Tongue (tissue), 2 donors: ENCODE results near the gene PSRC1. TPM values are rescaled to one million over a fixed set of nuclear protein-coding genes. Genes with fewer than 3 reads are reported as not detected.
"Not testable (repeated sequence)": the region's sequence is repeated elsewhere in the genome, so short reads cannot be mapped to it uniquely, and the experiment has no call there.

ENCODE experiments used
- DNase-seq: peaks from one replicate; pipeline ENCODE4 v3.0.0-alpha.2; 2015
- total RNA-seq: library from RNA; depleted of rRNA; stranded (reverse); fragments of >200 nt; gene quantifications from one replicate; pipeline ENCODE4 v1.2.3, GENCODE V29; 2014

PSRC1 gene
- total RNA-seq: 5.4 TPM

DNA sequence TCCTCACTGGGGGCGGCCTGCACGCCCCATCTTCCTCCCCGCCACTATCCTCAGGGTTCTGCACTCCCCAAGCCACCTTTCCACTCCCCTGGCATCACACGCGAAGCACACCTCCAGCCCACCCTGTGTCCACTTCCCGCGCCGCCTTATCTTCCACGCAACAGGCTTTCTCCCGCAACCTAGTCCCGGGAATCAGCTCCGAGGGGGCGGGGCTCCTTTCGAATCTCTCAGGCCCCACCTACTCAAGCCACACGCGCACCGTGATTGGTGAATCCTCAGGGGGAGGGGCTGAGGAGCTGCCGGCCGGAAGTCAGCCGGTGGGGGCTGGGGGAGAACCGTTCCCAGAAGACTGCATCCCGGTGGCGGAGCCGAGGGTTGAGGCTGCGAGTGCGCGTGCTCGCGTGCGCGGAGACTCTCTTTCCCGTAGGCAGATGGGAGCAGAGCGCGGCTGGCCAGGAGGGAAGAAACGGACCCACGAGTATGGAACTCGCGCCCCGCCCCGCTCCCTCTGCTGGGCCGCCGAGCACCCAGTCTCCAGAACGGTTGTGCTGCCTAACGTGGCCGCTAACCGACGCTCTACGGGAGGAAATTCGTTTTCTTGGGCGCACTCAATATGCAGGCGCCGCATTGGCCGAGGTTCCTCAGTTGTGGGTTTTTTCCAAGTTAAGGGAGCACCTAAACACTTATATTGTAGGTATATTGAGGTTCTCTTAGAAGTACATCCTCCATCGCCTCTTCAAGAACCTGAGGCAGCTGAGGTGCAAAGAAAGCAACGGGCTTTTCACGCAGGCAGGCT is at the start of gene PSRC1:
PSRC1 (minus strand) TSS at position 194 of the 796 bp plus-strand sequence.
- DNase-seq: peak; percentile 99

DNA sequence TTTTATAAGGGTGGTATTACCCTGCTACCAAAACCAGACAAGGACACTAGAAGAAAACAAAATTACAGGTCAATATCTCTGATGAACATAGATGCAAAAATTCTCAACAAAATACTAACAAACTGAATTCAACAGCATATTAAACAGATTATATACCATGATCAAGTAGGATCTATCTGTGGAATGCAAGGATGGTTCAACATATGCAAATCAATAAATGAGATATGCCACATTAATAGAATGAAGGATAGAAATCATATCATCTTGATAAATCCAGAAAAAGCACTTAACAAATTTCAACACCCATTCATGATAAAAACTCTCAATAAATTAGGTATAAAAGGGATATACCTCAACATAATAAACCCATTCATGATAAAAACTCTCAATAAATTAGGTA is 48.2 kb upstream of the PSRC1 start:
- DNase-seq: no peak

DNA sequence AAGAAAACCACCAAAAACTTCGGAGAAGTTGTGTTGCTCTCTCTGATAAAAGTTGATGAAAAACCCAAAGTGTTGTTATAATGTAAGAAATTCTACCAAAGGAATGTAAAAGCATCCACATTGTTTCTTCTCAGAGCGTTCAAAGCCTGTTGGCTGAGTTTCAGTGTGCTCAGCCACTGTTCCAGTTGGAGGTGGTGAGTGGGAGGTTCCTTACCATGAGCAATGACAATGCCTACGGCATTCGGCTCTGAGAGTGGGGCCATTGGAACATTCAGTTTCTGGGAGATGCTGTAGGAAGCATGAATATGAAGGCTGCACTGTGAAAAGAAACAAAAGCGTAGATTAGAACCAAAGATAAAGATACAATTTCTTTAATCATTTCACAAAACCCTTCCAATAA is 44.3 kb upstream of the PSRC1 start:
- no peak for DNase-seq

DNA sequence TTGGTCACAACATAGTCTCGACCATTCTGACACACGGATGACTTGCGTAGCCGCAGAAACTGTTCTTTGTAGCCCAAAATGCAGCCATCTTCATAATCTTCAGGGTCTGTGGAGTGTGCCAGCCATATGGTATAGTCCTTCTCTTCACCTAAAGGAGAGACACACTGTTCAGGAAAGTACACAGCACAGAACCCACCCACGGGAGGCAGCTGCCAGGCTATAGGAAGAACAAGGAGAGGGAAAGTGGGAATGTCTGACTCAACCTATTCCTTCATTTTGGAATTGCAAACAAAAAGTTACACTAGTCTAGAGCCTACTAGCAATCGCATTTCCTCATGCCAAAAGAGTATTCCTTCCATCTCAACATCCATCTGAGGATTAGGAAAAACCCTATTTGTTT is 40.0 kb upstream of the PSRC1 start:
- DNase-seq: no peak

DNA sequence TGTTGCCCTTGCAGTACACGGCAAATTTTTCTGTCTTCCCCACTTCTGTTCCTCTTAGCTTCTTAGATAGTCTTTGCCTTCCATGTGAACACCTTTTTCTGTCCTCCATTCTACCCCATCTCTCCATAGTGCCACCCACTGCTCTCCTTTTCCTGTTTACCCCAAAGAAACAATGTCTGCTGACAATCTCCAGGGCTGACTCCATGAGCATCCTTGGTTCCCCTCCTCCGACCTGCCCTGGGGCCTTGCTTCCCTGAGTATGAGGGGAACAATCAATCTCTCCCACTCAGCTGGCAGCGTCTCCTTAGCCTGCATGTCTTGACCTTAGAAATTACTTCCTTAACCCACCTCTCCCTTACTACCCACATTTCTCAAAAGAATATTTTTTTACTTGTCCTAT is 36.2 kb upstream of the PSRC1 start:
- DNase-seq: no peak

DNA sequence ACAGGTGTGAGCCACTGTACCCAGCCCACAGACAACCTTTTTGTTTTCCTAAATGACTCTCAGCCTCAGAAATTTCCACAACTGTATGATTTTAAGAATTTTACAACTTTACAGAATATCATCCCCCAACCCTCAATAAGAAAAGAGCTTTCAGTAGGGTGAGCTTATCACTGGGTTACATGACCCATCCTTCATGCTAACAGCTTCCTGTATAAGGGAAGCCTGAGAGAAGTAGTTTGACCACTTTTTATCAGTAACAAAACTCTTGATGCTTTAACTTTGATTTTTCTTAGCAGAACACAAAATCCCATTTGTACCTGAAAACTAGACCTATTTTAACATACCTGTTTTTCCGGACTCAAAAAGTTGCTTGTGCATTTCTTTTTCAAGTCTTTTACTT is 33.6 kb upstream of the PSRC1 start:
- no peak for DNase-seq

DNA sequence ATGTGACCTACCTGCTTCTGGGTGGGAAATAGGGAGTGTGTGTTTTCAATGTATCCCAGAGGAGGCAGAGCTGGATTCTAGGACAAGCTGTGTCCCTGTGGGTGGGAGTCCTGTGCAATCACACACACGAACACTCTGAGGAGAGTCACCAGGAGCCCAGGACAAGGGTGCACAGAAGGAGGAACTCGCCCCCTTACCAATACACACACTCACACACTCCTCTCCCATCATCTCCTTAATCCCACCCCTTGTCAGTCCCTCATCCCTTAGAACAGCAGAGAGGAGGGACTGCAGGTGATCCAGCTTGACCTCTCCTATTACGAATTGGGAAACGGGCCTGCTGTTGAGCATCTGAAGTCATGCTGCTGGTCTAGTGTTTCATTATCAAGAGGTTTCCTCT is 32.3 kb upstream of the PSRC1 start:
- DNase-seq: no peak

DNA sequence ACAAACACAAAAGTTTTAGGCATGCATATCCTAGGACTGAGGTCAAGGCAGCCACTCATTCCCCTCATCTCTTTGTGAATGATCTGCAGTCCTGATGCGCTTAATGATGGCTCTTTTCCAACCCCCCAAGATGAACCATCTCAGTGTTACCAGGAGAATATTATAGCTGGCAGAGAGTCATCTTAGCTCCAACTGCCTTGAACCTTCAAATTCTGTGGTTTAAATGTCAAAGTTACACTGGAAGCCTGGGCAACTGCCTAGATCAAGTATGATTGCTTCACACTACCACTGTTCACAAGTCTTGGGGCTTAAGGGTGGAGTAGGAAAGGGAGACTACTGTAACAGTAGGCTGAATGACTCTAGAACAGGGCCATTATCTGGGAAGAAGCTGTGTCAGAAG is 31.9 kb upstream of the PSRC1 start:
- DNase-seq: no peak

DNA sequence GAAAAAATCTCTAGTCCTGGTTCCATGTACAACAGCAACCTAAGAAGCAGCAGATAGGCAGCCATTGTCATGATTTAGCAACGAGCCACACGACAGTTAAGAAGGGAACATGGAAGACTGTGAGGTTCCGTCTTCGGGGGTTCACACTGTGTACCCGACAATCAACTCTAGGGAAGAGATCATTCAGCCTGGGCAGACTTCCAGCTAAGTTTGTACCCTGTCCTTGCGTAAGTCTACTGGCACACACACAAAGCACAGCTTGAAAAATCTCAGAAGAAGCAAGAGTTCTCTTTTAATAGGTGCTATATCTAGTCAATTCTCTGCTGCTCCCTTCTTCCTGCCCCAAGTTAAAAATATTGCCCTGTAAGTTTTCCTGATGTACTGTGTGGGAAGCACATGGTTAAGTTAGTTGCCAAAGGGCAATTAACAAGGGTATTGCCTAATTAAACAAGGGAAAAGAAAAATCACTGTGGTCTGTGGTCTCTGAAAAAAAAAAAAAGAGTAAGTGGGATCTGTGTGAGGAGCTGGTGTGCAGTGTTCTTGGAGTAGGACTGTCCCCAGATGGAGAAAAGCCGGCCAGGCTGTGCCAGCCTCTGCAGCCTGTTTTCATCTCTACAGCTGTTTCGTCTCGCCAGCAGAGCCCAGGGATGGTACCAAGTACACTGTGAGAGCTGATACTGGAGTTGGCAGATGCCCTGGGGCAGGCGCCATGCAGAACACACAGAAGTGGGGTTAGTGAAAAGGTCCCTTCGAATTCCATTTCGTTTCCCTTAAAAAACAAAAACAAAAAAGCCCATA is 30.2 kb upstream of the PSRC1 start:
- peak; percentile 82 for DNase-seq

DNA sequence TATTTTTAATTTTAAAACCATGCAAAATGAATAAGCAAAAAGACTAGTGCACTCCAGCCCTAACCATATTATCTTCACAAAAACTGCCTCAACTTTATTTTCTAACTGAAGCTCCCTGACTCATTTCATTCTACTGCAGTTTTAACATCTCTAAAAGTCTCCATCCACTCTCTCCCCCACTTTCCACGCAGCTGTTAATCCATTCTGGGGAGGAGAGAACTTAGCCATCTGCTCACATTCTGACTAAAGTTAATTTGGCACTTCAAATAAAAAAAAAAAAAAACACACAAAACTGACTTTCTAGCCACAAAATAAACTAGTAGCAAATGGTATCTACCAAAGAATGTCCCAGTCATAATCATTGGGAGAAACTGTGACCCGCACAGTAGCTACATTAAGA is 29.3 kb upstream of the PSRC1 start:
- DNase-seq: no peak

DNA sequence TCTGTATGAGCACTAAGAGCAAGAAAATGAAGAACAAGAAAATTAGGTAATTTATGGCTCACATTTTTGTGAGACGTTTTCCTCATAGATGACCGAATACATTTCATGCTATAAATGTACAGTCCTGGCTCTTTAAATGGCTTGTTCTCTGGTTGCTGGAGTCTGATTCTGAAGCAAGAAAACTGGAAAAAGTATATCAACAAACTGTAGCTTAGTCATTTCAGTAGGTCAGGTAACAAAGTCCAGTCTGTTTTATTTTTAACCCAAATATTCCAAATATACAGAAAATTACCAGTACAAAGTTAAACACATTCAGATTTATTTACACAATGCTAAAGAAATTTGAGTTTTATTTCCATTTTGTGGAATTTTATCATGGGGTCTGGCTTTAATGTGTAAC is 26.4 kb upstream of the PSRC1 start:
- no peak for DNase-seq

DNA sequence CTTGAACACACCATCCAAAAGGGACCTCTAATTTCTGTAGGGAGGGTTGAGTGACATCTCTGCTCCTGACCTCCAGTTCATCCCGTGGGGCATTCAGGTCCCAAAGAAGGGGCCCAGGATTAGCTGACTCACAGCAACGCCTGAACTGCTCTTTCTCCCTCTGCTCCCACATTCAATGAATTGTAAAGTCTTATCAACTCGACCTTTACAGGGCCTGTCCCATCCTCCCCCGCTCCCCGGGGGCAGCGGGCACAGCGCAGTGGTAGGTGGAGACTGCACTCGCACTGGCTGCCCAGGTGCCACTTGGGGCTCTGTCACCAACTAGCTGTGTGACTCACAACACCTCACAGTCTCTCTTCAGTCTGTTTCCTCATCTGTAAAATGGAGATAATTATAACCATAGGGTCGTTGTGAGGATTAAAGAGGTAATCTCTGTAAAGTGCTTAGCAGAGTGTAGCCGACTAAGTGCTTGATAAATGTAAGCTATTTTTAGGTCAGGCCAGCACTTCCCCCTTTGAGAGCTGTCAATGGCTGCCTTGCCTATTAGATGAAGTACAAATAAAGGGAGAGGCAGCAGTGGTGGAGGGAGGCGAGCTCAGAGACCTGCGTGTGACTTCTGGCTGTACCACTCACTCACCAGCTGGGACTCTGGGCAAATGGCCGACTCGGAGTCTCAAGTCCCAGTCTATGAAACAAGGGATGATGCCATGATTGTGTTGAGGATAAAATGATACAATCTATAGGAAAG is 24.5 kb upstream of the PSRC1 start:
- peak; percentile 55 for DNase-seq

DNA sequence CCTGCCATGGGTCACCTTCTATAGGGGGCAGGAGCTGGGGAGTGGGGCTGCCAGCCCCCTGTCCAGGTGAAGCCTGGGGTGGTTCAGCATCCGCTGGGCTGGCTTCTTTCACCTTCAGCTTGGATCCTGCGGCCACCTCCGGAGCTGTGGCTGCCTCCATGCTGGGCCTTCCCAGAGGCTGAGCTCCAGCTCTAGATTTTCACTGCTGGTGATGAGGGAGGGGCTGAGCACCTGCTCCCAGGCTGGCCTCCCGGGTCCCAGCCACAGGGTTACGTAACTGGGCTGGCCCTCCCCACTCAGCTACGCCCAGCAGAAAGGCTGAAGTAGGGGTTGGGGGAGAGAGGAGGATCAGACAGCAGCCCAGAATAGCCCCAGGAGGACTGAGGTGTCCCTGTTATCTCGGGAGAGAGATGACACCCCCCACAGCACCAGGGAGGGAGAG is 23.9 kb upstream of the PSRC1 start, which contains the start of gene MYBPHL:
MYBPHL (minus strand) TSS at position 180 of the 442 bp plus-strand sequence; CDS start at position 160, 20 bp downstream.
- DNase-seq: no peak

DNA sequence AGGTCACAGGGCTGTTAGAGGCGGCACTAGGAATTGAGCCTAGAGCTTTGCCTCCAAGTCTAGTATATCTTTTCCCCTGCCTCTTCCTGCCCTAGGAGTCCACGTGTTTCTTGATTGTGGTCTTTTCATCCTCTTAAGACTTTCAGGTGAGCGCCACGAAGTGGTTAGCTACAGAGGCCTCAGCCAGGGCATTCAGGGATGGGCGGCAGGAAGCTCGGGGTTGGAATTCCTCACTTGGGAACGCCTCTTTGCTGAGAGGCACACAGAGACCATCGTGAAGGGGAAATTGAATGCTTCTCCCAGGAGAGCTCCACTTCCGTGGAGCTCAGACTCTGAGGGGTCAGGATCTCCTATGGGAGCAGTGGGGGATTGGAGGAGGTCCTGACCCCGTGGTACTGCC is 23.0 kb upstream of the PSRC1 start:
- not testable (repeated sequence) for DNase-seq

DNA sequence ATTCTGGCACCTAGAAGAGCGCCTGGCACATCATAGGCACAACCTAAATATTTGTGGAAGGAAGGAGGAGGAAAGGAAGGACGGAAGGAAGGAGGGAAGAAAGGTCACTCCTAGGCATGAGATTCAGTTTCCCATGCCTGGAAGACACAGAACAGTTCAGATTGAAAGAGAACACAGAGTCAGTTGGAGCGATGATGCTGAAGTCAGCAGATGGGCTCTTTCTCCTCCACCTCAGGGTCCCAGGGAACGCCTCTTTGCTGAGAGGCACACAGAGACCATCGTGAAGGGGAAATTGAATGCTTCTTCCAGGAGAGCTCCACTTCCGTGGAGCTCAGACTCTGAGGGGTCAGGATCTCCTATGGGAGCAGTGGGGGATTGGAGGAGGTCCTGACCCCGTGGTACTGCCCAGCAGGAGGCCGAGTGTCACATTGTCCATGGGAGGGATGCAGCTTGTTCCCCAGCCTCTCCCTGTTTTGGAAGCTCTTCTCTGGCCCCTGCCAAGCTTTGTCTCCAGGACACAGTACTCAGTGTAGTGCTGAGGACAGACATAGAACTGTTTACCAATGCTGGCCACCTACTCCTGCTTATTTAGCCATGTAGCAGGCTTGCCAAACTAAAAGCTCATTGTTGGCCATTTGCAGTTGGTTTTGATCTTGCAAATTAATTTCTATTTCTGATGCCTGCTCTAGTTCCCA is 21.4 kb upstream of the PSRC1 start:
- DNase-seq: no peak

DNA sequence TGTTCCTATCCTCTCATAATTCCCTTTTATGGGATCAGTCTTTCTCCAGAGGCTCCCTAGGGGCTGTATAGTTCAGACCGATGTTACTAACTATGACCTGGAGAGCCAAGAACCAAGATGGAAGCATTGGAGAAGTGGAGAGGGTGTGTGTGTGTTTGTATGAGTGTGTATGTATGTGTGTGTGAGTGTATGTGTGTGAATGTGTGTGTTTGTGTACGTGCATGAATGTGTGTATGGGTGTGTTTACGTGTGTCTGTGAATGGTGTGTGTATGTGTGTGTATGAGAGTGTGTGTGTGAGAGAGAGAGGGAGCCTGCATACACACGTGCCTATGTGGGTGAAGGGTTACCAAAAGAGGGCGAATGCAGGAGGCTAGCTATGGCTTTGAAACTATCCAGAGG is 18.9 kb upstream of the PSRC1 start:
- no peak for DNase-seq

DNA sequence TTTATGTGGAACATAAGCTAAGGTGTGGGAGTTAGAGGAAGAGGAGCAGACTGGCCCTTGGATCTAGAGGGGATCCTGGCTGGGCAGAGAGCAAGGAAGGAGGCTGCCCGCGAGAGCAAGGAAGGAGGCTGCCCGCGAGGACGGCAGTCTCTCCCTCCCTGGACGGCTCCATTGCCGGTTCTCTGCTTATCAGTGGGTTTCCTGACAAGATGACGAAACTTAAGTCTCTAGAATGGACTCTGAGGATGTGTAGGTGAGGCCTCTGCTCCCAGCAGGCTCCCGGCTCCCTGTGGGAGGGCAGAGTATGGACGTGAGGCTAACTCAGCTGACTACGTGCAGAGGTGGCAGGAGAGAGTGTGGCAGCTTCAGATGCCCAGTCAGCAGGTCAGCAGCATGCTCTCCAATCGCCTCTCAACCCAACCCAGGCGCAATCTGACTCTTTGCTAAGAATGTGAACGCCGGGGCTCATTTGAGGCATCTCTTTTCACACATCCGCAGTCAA is 17.8 kb upstream of the PSRC1 start:
- DNase-seq: no peak

DNA sequence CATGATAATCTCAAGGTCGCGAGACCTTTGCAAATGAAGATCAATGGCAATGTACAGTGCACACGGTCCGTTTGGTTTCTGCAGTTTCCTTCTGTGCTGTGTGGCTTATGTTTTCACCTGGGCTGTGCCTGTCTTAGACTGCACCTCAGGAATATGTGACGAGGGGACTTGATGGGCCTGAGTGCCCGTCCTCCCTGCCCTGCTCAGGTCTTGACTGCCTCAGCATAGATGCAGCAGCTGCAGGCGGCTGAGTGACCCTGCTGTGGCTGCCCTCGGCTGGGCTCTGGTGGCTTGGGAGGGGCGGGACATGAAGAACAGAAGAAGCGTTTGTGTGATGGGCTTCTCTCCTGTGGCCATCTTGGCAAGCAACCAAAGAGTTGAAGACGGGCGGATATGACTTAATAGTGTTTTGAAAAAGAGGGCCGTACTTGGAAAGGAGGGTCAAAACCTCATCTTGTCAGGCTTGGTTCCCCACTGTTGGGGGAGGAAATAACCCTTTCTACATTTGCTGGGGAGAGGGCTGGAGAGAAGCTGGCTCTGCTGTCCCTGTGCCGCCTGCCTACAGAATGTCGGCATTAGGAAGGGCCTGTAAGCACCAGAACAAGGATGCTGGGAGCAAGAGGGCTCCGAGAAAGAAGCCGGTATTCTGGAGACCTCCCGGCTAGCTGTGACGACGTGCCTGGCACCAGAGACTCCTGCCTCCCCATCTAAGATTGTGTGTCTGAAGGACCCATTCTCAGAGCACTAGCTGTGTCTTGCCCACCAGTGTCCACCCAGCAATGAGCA is 16.8 kb upstream of the PSRC1 start:
- DNase-seq: peak; percentile 91

DNA sequence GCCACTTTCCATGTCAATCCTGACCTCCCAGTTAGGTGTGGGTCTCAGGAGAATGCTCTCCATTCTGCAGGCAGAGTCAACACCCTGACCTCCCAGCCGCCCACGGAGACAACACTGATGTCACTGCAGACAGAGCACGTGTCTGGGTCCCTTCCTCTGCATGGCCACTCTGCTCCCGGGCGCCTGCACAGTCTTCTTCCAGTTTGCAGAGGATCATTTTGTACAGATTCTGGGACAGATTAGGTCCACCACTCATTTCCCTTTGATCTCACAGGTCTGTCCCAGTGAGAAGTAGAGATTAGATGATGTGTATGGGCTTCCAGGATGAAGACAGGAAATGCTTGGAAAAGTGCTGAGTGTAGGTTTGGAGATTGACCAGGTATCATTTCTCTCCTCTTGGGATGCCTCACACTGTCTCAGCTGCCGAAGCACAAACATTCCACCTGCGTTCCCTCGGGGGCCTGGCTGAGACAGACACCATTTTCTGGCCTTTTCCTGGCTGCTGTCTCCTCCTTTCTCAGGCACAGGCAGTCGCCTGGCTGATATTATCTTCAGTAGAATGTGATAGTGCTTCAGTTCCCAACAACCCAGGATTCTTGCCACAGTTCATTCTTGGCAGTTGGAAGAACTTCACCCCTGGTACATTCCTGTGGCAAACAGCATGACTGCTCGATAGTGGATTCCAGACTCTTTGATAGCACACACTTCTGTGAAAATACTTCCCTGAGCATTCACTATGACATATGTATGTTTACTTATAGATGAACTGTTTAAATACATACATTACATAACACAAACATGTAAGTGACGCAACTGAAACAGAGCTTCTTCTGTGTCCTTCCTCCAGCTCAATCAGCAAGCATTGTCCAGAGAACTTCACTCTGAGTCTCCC is 16.0 kb upstream of the PSRC1 start:
- DNase-seq: peak; percentile 78

DNA sequence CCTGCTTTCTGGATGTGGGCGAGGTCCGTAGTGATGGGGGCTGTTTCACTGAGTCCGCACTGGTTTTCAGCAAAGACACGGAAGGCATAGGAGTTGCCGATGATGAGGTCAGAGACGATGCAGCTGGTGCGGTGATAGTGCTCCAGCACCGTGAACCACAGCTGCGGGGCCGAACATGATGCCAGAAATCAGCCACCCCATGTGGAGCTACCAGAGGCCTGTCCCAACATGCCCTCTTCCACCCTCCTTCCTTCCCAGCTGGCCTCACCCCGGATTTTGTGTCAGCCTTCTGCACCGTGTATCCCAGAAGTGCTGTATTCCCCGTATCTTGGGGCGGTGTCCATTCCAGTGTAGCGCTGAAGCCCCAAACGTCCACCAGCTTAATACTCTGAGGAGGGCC is 13.8 kb upstream of the PSRC1 start:
- peak; percentile 58 for DNase-seq
